ENCODE data around the gene PRRT3. TPM values are rescaled to one million over a fixed set of nuclear protein-coding genes. Genes with fewer than 3 reads are reported as not detected.

PRRT3 gene
- total RNA-seq, 8 experiments from 2014 or later = 1.2 to 4.3 (median 3.4) TPM

DNA sequence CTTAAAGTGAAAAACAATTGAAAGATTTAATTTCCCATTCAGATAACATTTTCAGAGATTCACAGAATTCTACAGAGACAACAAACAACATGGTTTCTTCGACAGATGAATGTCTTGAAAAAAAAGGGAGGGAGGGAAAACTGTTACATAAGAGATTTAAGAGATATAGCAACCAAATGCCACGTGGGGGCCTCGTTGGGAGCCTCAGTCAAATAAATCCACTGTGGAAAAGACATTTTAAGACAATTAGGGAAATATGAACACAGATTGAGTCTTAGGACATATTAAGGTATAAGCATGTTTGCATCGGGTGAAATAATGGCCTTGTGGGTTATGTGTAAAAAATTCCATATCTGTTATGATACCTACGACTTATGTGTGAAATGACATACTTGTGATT lies 5.0 kb upstream of the PRRT3 start:
- H3K4me1 ChIP-seq (replicated peaks in 1 of 2) = no peaks in the 10 kb centered on the region
- ATAC-seq (replicated peaks in 6 of 8) = no peak
- no peak overlapping the region for H3K4me3 ChIP-seq
- in situ Hi-C loops (cut with MboI; ENCODE audit: low pct_unique_long_range_greater_than_20kb in 2 of 9, low sequenced_read_pairs in 9 of 9, unreplicated experiment in 9 of 9) = no loop called here
- H3K27ac ChIP-seq = no peak overlapping the region
- 30 to 74% (median 45%) methylated on average over 3 to 5 of the region's 5 CpGs; no CpG with 5 or more reads in 1 of the 10 experiments for WGBS, 10 experiments

DNA sequence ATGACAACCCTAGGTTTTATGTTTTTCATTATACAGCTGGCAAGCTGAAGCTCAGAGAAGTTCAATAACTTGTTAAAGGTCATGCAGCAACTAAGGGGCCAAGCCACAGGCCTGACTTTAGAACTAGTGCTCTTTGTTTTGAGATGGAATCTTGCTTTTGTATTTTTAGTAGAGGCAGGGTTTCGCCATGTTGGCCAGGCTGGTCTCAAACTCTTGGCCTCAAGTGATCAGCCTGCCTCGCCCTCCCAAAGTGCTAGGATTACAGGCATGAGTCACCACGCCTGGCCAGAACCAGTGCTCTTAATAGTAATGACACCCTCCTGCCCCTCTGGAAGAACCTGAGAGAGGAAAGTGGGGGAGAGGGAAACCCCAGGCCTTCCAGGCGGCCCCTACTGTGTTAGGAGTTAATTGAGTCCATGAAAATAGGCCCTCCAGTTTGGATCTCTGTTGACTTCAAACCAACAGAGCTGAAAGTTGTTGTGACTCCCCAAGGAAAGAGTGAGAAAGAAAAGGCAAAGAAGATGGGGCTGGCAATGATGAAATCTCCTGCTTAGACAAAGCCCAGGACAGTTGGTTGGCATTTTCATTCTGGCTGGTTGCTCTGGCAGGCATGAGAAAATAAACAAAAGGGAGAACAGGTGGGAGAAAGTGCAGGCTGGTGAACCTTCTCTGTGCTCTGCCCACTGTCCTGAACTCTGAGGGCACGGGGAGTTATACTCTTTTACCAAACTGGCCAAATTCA lies 3.6 kb upstream of the PRRT3 start:
- in situ Hi-C loops (cut with MboI; ENCODE audit: low pct_unique_long_range_greater_than_20kb in 2 of 9, low sequenced_read_pairs in 9 of 9, unreplicated experiment in 9 of 9) = no loop called here
- H3K4me1 ChIP-seq (replicated peaks in 1 of 2) = peaks cover 3 to 6% of the 10 kb centered on the region in 2 donors
- H3K4me3 ChIP-seq = no peak overlapping the region
- no peak for ATAC-seq (replicated peaks in 6 of 8)
- 80 to 100% (median 90%) methylated on average over 1 to 5 of the region's 5 CpGs; no CpG with 5 or more reads in 3 of the 10 experiments for WGBS, 10 experiments
- H3K27ac ChIP-seq = no peak overlapping the region

DNA sequence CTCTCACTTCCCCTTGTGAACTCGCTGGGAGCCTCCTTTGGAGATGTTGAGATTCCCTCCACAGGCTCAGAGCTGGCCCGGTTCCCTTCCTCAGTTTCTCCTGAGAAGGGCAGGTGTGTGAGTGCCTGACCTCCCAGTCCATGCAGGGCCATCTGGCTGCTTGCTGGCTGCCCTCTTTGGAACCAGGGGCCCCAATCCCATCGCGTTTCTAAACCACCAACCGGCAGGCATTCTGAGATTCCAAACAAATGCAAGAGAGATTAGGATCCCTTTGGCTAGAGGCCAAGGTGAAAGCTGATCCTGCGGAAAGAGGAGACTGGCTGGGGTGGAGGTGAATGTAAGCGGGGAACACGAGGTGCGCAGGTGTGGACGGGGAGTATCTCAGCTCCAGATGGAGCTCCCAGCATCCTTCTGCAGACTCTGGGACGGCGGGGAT lies 2.9 kb upstream of the PRRT3 start:
- Histone ChIP-seq H3K4me3 (no peak overlapping the region), H3K4me1 (replicated peaks in 1 of 2) (peaks cover 3 to 6% of the 10 kb centered on the region in 2 donors), H3K27ac (no peak overlapping the region)
- no peak for ATAC-seq (replicated peaks in 6 of 8)
- 24 to 94% (median 52%) methylated on average over 1 to 6 of the region's 12 CpGs; no CpG with 5 or more reads in 5 of the 10 experiments for WGBS, 10 experiments
- in situ Hi-C loops (cut with MboI; ENCODE audit: low pct_unique_long_range_greater_than_20kb in 2 of 9, low sequenced_read_pairs in 9 of 9, unreplicated experiment in 9 of 9) = no loop called here

DNA sequence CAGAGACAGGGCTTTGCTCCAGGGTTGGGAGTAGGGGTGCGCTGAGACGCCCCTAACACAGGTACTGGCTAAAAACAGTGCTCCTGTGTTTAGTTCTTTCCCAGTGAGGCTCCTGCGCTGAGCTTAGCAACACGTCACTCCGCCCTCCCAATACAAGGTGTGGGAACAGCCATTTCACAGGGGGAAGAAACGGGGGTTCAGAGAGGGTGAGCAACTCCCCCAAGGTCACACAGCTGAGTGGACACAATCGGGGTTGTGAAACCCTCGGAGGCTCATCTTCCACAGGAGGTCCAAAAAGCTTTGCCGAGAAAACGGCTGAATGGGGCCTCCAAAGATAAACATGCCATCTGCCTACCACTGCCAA lies 628 bp downstream of the PRRT3 start:
- Histone ChIP-seq H3K4me1 (replicated peaks in 1 of 2) (peaks cover 3 to 6% of the 10 kb centered on the region in 2 donors), H3K27ac (no peak overlapping the region), H3K4me3 (peak overlapping the region; percentile 80 to 100 (median 98))
- ATAC-seq (replicated peaks in 6 of 8) = no peak
- in situ Hi-C loops (cut with MboI; ENCODE audit: low pct_unique_long_range_greater_than_20kb in 2 of 9, low sequenced_read_pairs in 9 of 9, unreplicated experiment in 9 of 9) = no loop called here
- 27 to 54% (median 45%) methylated on average over 1 to 9 of the region's 10 CpGs; no CpG with 5 or more reads in 5 of the 10 experiments for WGBS, 10 experiments

DNA sequence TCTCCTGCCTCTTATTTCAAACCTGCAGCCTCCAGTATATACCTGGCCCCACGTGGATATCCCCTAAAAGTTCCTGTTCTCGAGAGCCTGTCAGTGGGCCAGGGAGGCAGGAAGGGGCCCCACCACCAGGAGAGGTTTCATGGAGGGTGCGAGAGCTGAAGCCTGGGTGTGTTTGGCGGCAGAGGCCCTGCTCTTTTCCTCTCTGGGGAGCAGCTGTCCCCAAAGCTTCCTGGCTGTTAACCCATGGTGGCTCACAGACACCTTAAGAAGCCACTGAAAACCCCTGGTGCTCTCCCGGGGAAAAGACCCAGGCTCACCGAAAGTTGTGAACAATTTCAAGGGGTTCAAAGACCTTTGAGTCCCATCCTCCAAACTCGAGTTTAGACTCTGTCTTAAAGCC lies 1.1 kb downstream of the PRRT3 start:
- H3K4me1 ChIP-seq (replicated peaks in 1 of 2) = peaks cover 3 to 6% of the 10 kb centered on the region in 2 donors
- no peak overlapping the region for H3K27ac ChIP-seq
- H3K4me3 ChIP-seq = peak overlapping the region in 2 of 5 donors; percentile 98 to 100
- 0 to 67% (median 30%) methylated on average over 1 to 4 of the region's 7 CpGs; no CpG with 5 or more reads in 5 of the 10 experiments for WGBS, 10 experiments
- in situ Hi-C loops (cut with MboI; ENCODE audit: low pct_unique_long_range_greater_than_20kb in 2 of 9, low sequenced_read_pairs in 9 of 9, unreplicated experiment in 9 of 9) = no loop called here
- no peak for ATAC-seq (replicated peaks in 6 of 8)

DNA sequence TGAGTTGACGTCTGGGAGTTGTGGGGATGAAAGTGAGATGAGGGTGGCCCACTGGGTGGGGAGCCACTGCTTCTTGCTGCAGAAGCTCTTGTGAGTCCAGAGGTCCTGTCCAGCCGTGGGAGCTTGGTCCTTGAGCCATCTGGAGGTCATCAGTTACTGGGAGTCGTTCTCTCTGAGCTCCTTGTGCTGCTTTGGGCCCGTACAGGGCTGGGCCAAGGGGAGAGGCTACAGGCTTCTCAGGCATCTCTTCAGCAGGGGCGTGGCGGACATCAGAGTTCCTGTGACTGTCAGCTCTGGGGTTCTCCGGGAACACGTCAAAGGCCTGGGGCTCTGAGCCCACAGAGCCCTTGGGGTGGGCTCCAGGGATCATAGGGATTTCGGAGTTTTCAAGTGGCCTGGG lies 2.6 kb downstream of the PRRT3 start:
- H3K4me1 ChIP-seq (replicated peaks in 1 of 2) = peaks cover 3 to 6% of the 10 kb centered on the region in 2 donors
- no peak overlapping the region for H3K27ac ChIP-seq
- no peak for ATAC-seq (replicated peaks in 6 of 8)
- no peak overlapping the region for H3K4me3 ChIP-seq
- in situ Hi-C loops (cut with MboI; ENCODE audit: low pct_unique_long_range_greater_than_20kb in 2 of 9, low sequenced_read_pairs in 9 of 9, unreplicated experiment in 9 of 9) = no loop called here
- WGBS, 10 experiments = 60% methylated on average over 4 of the region's 9 CpGs; no CpG with 5 or more reads in 9 of the 10 experiments

DNA sequence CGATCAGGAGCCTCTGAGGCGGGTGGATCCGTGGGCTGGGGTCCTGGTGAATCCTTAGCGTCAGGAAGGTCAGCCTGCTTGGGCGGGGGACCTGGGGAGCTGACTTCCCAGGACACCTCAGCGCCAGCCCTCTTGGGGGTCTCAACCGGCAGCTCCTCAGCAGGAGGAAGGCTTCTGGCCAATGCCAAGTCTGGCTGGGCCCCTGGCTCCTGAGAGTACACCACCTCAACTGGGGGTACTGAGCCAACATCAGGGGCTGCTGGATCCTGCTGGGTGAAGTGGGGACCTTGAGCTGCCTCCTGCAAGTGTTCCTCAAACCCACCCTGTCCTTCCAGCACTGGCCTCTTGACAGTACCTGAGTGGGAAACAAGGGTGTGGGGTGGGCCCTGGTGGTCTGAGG lies 3.1 kb downstream of the PRRT3 start:
- 80 to 95% (median 93%) methylated on average over 1 to 3 of the region's 7 CpGs; no CpG with 5 or more reads in 7 of the 10 experiments for WGBS, 10 experiments
- Histone ChIP-seq H3K4me3 (no peak overlapping the region), H3K4me1 (replicated peaks in 1 of 2) (peaks cover 3 to 6% of the 10 kb centered on the region in 2 donors), H3K27ac (no peak overlapping the region)
- in situ Hi-C loops (cut with MboI; ENCODE audit: low pct_unique_long_range_greater_than_20kb in 2 of 9, low sequenced_read_pairs in 9 of 9, unreplicated experiment in 9 of 9) = no loop called here
- ATAC-seq (replicated peaks in 6 of 8) = no peak

DNA sequence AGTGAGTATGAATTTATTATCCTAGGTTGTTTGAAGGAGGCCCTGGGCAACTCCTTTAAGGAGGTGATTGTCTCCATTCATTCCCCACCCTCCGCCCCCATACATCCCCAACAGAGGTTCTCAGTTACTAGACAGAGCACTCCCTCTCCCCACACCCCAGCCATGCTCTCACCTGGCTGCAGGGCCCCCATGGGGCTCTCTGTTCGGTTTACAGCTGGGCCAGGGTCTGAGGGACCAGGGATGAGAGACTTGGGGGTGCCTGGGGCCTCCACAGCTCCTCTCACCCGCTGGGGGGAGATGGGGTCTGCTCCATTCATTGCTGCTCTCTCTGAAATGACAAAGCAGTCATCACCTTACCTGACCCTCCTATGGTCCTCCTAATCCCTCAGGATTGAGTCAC lies 3.6 kb downstream of the PRRT3 start:
- Histone ChIP-seq H3K27ac (no peak overlapping the region), H3K4me1 (replicated peaks in 1 of 2) (peaks cover 3 to 6% of the 10 kb centered on the region in 2 donors), H3K4me3 (no peak overlapping the region)
- 60 to 100% methylated on average over 1 of the region's 3 CpGs; no CpG with 5 or more reads in 8 of the 10 experiments for WGBS, 10 experiments
- in situ Hi-C loops (cut with MboI; ENCODE audit: low pct_unique_long_range_greater_than_20kb in 2 of 9, low sequenced_read_pairs in 9 of 9, unreplicated experiment in 9 of 9) = no loop called here
- ATAC-seq (replicated peaks in 6 of 8) = no peak

DNA sequence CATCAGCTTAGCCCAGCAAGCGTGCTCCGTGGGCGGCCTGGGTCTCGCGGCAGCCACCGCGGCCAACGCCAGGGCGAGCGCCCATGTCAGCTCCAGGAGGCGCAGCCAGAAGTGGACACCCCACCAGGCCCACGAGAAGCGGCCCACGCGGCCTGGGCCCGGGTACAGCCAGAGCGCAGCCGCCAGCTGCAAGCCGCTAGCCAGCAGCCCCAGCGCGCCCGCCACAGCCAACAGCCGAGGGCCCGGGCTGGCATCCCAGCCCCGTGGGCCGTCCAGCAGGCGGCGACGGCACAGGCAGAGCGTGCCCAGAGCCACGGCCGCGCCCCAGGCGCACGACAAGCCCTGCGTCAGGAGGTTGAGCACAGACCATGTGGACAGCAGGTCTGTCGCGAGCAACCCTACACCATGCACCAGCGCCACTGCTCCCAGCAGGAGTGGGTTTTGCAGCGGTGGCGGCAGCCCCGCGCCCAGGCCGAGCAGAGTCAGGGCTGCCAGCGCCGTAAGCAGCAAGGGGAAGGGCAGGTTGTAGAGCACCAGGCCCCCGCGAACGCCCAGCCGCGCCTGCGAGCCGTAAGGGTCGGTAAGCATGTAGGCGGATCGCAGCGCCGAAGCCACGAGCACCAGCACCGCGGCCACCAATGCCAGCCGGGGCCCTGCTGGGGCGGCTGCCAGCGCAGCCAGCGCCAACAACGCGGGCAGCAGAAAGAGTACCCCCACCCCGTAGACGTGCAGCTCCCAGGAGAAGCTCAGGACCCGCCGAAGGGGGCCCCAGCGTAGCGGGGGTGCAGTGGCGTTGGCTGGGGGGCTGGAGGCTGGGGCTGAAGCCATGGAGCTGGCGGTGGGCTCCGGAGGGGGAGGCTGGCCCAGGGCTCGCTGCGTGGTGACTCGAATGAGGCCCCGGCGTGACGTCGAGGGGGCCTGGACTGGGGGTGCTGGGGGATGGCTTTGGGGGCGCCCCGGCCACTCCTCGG lies 4.9 kb downstream of the PRRT3 start:
- Histone ChIP-seq H3K4me1 (replicated peaks in 1 of 2) (peaks cover 3 to 6% of the 10 kb centered on the region in 2 donors), H3K4me3 (peak overlapping the region in 4 of 5 donors; percentile 41 to 55 (median 52)), H3K27ac (no peak overlapping the region)
- in situ Hi-C loops (cut with MboI; ENCODE audit: low pct_unique_long_range_greater_than_20kb in 2 of 9, low sequenced_read_pairs in 9 of 9, unreplicated experiment in 9 of 9) = no loop called here
- peak; percentile 5 to 80 (median 54) for ATAC-seq (replicated peaks in 6 of 8)
- 1 to 95% methylated on average over 16 to 18 of the region's 86 CpGs; no CpG with 5 or more reads in 8 of the 10 experiments for WGBS, 10 experiments

DNA sequence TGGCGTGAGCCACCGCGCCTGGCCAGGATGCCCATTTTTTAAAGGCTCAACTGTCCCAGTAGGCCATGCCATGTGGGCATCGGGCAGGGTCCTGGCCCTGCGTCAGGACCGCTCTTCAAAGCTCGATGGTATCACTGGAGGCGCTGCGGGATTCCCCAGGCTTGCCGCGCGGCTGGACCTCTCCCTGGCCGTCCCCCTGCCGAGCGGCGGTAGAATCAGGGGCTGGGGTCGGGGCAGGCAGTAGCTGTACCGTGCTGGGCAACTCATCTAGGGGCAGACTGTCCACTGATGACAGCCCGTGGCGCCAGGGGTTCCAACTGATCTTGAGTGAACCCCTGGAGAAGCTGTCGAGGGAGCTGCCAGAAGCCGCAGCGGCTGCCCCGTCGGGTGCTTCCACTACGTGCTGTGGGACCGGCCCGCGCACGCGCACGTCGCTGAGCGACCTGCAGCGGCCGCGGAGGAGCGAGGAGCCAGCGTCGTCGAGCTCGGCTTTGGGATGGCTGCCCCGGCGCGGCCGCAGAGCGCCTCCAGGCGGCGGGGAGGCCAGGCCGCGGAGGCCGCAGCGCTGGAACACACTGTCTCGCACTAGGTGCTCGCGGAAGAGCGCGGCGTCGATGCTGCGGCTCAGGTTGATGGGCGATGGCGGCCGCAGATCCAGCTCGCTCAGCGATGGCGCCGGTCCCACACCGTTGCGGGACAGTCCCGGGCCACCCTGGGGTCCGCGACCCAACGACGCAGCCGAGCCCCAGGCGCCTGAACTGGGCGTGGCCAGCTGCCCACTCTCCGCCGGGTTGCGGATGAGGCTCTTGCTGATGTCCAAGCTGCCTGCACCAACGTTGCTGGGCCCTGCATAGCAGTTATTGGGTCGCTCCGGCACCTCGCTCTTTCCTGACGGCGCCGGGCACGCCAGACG lies 5.8 kb downstream of the PRRT3 start:
- in situ Hi-C loops (cut with MboI; ENCODE audit: low pct_unique_long_range_greater_than_20kb in 2 of 9, low sequenced_read_pairs in 9 of 9, unreplicated experiment in 9 of 9) = no loop called here
- H3K27ac ChIP-seq = peak overlapping the region; percentile 2 to 10
- H3K4me1 ChIP-seq (replicated peaks in 1 of 2) = peaks cover 1 to 3% of the 10 kb centered on the region in 2 donors
- peak overlapping the region; percentile 27 to 55 (median 50) for H3K4me3 ChIP-seq
- WGBS, 10 experiments = 0 to 20% (median 3%) methylated on average over 2 to 10 of the region's 90 CpGs; no CpG with 5 or more reads in 5 of the 10 experiments
- ATAC-seq (replicated peaks in 6 of 8) = peak; percentile 78 to 89 (median 82)

DNA sequence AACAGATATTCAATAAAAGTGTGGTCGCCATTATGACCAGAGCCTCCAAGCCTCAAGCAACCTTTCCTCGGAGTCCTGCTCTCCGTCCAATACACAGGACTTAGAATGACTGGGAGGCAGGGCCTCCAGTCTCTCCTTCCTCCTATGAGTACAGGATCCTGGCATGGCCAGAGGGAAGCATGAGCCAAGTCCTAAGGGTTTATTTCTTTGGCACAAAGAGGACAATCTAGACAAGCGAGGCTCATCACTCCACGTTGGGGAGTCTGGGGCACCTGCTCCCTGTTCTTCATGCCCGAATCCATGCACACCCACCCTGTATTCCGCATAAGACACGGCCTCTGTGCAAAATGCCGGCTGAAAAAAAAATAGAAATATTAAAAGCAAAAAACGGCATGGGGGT lies 6.8 kb downstream of the PRRT3 start:
- in situ Hi-C loops (cut with MboI; ENCODE audit: low pct_unique_long_range_greater_than_20kb in 2 of 9, low sequenced_read_pairs in 9 of 9, unreplicated experiment in 9 of 9) = no loop called here
- Histone ChIP-seq H3K27ac (no peak overlapping the region), H3K4me3 (no peak overlapping the region), H3K4me1 (replicated peaks in 1 of 2) (no peaks in the 10 kb centered on the region)
- no peak for ATAC-seq (replicated peaks in 6 of 8)
- WGBS, 10 experiments = 38 to 100% (median 92%) methylated on average over 1 to 5 of the region's 10 CpGs; no CpG with 5 or more reads in 3 of the 10 experiments

DNA sequence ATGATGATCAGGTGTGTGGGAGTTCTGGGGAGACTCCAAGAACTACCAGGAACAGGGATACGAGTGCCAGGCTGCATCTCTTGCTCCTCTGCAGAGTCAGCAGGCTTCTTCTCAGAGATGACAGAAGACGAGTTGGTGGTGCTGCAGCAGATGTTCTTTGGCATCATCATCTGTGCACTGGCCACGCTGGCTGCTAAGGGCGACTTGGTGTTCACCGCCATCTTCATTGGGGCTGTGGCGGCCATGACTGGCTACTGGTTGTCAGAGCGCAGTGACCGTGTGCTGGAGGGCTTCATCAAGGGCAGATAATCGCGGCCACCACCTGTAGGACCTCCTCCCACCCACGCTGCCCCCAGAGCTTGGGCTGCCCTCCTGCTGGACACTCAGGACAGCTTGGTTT lies 7.9 kb downstream of the PRRT3 start:
- Histone ChIP-seq H3K27ac (no peak overlapping the region), H3K4me3 (no peak overlapping the region), H3K4me1 (replicated peaks in 1 of 2) (no peaks in the 10 kb centered on the region)
- WGBS, 10 experiments = 33 to 94% (median 80%) methylated on average over 1 to 5 of the region's 11 CpGs; no CpG with 5 or more reads in 5 of the 10 experiments
- in situ Hi-C loops (cut with MboI; ENCODE audit: low pct_unique_long_range_greater_than_20kb in 2 of 9, low sequenced_read_pairs in 9 of 9, unreplicated experiment in 9 of 9) = no loop called here
- ATAC-seq (replicated peaks in 6 of 8) = no peak

All from motor neuron (in vitro differentiated cells).